DND-41 (cell line): ENCODE results near the gene RGS2.

ENCODE experiments used
- EZH2 ChIP-seq: IDR thresholded peaks from 3 replicates; pipeline ENCODE4 v1.6.1; 2012; ENCODE audit warnings: borderline replicate concordance, low read depth, mild to moderate bottlenecking, moderate library complexity, low read length, inconsistent platforms; ENCODE audit not compliant: severe bottlenecking
- TF ChIP-seq, protein P1 (sequence below): IDR thresholded peaks from 2 replicates; pipeline ENCODE4 v1.5.1; 2012; ENCODE audit warnings: borderline replicate concordance, low read length, moderate library complexity, mild to moderate bottlenecking; ENCODE audit not compliant: poor library complexity, severe bottlenecking; ENCODE audit errors: extremely low read depth

DNA sequence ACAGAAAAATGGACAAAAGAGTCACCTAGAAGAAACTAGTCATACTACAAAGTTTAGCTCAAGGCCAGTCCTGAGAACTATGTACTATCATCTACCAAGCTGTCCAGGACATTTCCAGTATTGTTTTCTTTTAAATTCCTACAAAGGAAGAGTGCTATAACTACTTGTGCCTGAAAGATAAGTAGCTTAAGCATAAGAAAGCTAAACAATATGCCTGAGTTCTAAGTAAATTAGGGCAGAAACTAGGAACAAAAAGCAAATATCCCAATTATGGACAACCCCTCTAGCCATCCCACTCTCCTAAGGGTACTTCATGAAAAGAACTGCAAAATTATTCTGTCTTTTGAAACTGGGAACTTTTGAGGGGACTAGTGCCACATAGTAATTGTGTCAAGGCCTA, 5.3 kb upstream of the RGS2 start:
- TF ChIP-seq, protein P1, sequence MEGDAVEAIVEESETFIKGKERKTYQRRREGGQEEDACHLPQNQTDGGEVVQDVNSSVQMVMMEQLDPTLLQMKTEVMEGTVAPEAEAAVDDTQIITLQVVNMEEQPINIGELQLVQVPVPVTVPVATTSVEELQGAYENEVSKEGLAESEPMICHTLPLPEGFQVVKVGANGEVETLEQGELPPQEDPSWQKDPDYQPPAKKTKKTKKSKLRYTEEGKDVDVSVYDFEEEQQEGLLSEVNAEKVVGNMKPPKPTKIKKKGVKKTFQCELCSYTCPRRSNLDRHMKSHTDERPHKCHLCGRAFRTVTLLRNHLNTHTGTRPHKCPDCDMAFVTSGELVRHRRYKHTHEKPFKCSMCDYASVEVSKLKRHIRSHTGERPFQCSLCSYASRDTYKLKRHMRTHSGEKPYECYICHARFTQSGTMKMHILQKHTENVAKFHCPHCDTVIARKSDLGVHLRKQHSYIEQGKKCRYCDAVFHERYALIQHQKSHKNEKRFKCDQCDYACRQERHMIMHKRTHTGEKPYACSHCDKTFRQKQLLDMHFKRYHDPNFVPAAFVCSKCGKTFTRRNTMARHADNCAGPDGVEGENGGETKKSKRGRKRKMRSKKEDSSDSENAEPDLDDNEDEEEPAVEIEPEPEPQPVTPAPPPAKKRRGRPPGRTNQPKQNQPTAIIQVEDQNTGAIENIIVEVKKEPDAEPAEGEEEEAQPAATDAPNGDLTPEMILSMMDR: no peak
- TF ChIP-seq EZH2: no peak
